Upper lobe of left lung (tissue), 6 donors: ENCODE data around the gene DTX3. TPM values are rescaled to one million over a fixed set of nuclear protein-coding genes. Genes with fewer than 3 reads are reported as not detected.

Experiments
- ATAC-seq, 2 donors: fragments of 200-7000 bp; cut with Tn5 transposase; one replicate each; pipeline ENCODE4 v1.9.1; 2022; ENCODE audit warnings: mild to moderate bottlenecking in 2 of 2, moderate library complexity in 2 of 2; ENCODE audit not compliant: low FRiP score in 2 of 2
- DNase-seq, 2 donors: peaks; one replicate each; pipeline ENCODE4 v3.0.0-alpha.2; 2019 to 2020
- H3K27ac ChIP-seq, 4 donors: fragments of 200-600 bp; sonication (generic); one replicate each; pipeline ENCODE4 v1.5.1; 2016 to 2019
- H3K27me3 ChIP-seq, 4 donors: fragments of 200-600 bp; sonication (generic); one replicate each; pipeline ENCODE4 v1.5.1; 2017 to 2019
- H3K36me3 ChIP-seq, 4 donors: fragments of 200-600 bp; sonication (generic); one replicate each; pipeline ENCODE4 v1.5.1; 2016 to 2019
- H3K4me1 ChIP-seq, 4 donors: fragments of 200-600 bp; sonication (generic); one replicate each; pipeline ENCODE4 v1.5.1; 2018 to 2019
- H3K4me3 ChIP-seq, 4 donors: fragments of 200-600 bp; sonication (generic); one replicate each; pipeline ENCODE4 v1.5.1; 2017 to 2019; ENCODE audit warnings: mild to moderate bottlenecking in 2 of 4, moderate library complexity in 1 of 4
- H3K9me3 ChIP-seq, 4 donors: fragments of 200-600 bp; sonication (generic); one replicate each; pipeline ENCODE4 v1.5.1; 2018 to 2019
- EP300 ChIP-seq, 4 donors: sonication (generic); formaldehyde crosslinking; IDR thresholded peaks; one replicate each; pipeline ENCODE4 v1.5.1; 2017; ENCODE audit warnings: antibody characterized with exemption in 4 of 4, control low read depth in 2 of 4
- POLR2A ChIP-seq, 4 donors: fragments of 450-650 bp; IDR thresholded peaks; one replicate each; pipeline ENCODE4 v1.5.1; 2016 to 2017; ENCODE audit warnings: antibody characterized with exemption in 4 of 4, mild to moderate bottlenecking in 2 of 4
- POLR2AphosphoS5 ChIP-seq, 2 donors: sonication (generic); formaldehyde crosslinking; IDR thresholded peaks; one replicate each; pipeline ENCODE4 v1.5.1; 2017; ENCODE audit warnings: antibody characterized with exemption in 2 of 2
- WGBS, 2 donors: methylation state at CpG; one replicate each; pipeline ENCODE4 v1.1.5; 2017 to 2018; 5-methylcytosine and 5-hydroxymethylcytosine counted together
- total RNA-seq, 6 donors: library from RNA; depleted of rRNA in 4 of 6; stranded (reverse); fragments of >200 nt in 4 of 6; gene quantifications; one replicate each; pipeline versions ENCODE4 v1.1.0 to v1.2.1, GENCODE V29; 2016 to 2021
- TF ChIP-seq, protein P1 (sequence below), 6 experiments: fragments of 450-650 bp in 4 of 6; fragments of 200-600 bp in 2 of 6; sonication (generic) in 2 of 6; IDR thresholded peaks; one replicate each; pipeline ENCODE4 v1.5.1; 2016 to 2019; ENCODE audit warnings: antibody characterized with exemption in 6 of 6
- donor health status: DM: no; HTN: no; CAD: no; lungs with moderate emphysema.
- donor health status: DM: no; HTN: yes; CAD: no; lungs with severe emphysema.

DTX3 gene
- total RNA-seq, 6 donors from 2014 or later = 12.8 to 44.0 (median 21.1) TPM

- 67 to 70% methylated on average over 3 to 5 of the region's 5 CpGs for WGBS, 2 donors
- H3K27ac ChIP-seq = no peak overlapping the region
- DNase-seq (no peak), ATAC-seq (no peak)
- no peaks in the 10 kb centered on the region for H3K36me3 ChIP-seq
- H3K4me1 ChIP-seq = peaks cover 17 to 45% (median 35%) of the 10 kb centered on the region in 4 donors
- peaks cover 0 to 80% (median 25%) of the 10 kb centered on the region in 4 donors for H3K27me3 ChIP-seq
- no peak overlapping the region for H3K4me3 ChIP-seq
- no peaks in the 10 kb centered on the region for H3K9me3 ChIP-seq
- TF ChIP-seq POLR2A (IDR thresholded peaks at IDR 0.05) (no peak), EP300 (IDR thresholded peaks at IDR 0.05) (no peak), POLR2AphosphoS5 (IDR thresholded peaks at IDR 0.05) (no peak)
- TF ChIP-seq, protein P1, sequence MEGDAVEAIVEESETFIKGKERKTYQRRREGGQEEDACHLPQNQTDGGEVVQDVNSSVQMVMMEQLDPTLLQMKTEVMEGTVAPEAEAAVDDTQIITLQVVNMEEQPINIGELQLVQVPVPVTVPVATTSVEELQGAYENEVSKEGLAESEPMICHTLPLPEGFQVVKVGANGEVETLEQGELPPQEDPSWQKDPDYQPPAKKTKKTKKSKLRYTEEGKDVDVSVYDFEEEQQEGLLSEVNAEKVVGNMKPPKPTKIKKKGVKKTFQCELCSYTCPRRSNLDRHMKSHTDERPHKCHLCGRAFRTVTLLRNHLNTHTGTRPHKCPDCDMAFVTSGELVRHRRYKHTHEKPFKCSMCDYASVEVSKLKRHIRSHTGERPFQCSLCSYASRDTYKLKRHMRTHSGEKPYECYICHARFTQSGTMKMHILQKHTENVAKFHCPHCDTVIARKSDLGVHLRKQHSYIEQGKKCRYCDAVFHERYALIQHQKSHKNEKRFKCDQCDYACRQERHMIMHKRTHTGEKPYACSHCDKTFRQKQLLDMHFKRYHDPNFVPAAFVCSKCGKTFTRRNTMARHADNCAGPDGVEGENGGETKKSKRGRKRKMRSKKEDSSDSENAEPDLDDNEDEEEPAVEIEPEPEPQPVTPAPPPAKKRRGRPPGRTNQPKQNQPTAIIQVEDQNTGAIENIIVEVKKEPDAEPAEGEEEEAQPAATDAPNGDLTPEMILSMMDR (IDR thresholded peaks at IDR 0.05) = no peak
Measured at GRCh38 chr12:57623811-57624390, 19.3 kb downstream of the DTX3 start.

GRCh38 chr12:57624441-57625220 lies 20.0 kb downstream of the DTX3 start:
- no peak for ATAC-seq
- H3K27me3 ChIP-seq = peaks cover 0 to 74% (median 24%) of the 10 kb centered on the region in 4 donors
- TF ChIP-seq POLR2AphosphoS5 (IDR thresholded peaks at IDR 0.05) (no peak), POLR2A (IDR thresholded peaks at IDR 0.05) (no peak), EP300 (IDR thresholded peaks at IDR 0.05) (no peak)
- no peak for DNase-seq
- no peaks in the 10 kb centered on the region for H3K36me3 ChIP-seq
- no peak overlapping the region for H3K4me3 ChIP-seq
- no peak overlapping the region for H3K27ac ChIP-seq
- WGBS, 2 donors = 83 to 88% methylated on average over 8 of the region's 8 CpGs
- peaks cover 15 to 38% (median 30%) of the 10 kb centered on the region in 4 donors for H3K4me1 ChIP-seq
- no peaks in the 10 kb centered on the region for H3K9me3 ChIP-seq

GRCh38 chr12:57625261-57626032 lies 20.8 kb downstream of the DTX3 start:
- TF ChIP-seq, protein P1 (IDR thresholded peaks at IDR 0.05) = no peak
- no peak for TF ChIP-seq EP300 (IDR thresholded peaks at IDR 0.05)
- TF ChIP-seq POLR2AphosphoS5 (IDR thresholded peaks at IDR 0.05) = no peak
- TF ChIP-seq POLR2A (IDR thresholded peaks at IDR 0.05) = no peak
- H3K27ac ChIP-seq = no peak overlapping the region
- peak in 1 of 2 donors; percentile 33 for DNase-seq

GRCh38 chr12:57626111-57626920 lies 21.7 kb downstream of the DTX3 start:
- TF ChIP-seq EP300 (IDR thresholded peaks at IDR 0.05) (no peak), POLR2A (IDR thresholded peaks at IDR 0.05) (no peak), POLR2AphosphoS5 (IDR thresholded peaks at IDR 0.05) (peak in 1 of 2 donors; percentile 6)
- H3K27ac ChIP-seq = no peak overlapping the region
- H3K9me3 ChIP-seq = no peaks in the 10 kb centered on the region
- H3K36me3 ChIP-seq = no peaks in the 10 kb centered on the region
- 43 to 56% methylated on average over 13 of the region's 13 CpGs for WGBS, 2 donors
- ATAC-seq (no peak), DNase-seq (no peak)
- H3K27me3 ChIP-seq = peaks cover 0 to 64% (median 17%) of the 10 kb centered on the region in 4 donors
- H3K4me1 ChIP-seq = peaks cover 11 to 24% (median 18%) of the 10 kb centered on the region in 4 donors
- no peak overlapping the region for H3K4me3 ChIP-seq

More at GRCh38 chr12:57625261-57626032, 20.8 kb downstream of the DTX3 start:
- H3K9me3 ChIP-seq = no peaks in the 10 kb centered on the region
- H3K4me1 ChIP-seq = peaks cover 14 to 32% (median 26%) of the 10 kb centered on the region in 4 donors
- no peaks in the 10 kb centered on the region for H3K36me3 ChIP-seq
- no peak for ATAC-seq
- peaks cover 0 to 66% (median 20%) of the 10 kb centered on the region in 4 donors for H3K27me3 ChIP-seq
- no peak overlapping the region for H3K4me3 ChIP-seq
- WGBS, 2 donors = 77 to 79% methylated on average over 8 to 12 of the region's 12 CpGs

DNA sequence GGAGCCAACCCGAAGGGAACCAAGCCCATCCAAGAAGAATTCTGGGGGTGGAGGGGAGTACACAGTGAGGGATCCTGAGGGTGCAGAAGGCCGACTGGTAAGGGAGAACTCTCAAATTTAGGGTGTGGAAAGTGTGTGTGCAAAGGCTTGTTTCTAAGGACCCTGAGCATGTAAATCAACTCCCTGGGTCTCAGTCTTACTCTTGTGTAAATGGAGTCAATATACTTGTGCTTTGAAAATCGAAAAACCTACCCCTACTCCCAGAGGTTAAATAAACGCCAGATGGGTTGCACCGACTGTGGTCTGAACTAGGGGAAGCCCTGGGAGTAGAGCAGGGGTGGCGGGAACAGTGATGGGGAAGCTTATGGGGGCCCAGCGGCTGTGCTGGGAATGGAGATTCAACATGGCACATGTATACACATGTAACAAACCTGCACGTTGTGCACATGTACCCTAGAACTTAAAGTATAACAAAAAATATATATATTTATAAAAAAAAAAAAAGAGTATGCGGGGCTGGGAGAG lies 22.4 kb downstream of the DTX3 start:
- Histone ChIP-seq H3K9me3 (no peaks in the 10 kb centered on the region), H3K36me3 (no peaks in the 10 kb centered on the region), H3K4me3 (no peak overlapping the region), H3K27ac (no peak overlapping the region), H3K4me1 (peaks cover 7 to 21% (median 15%) of the 10 kb centered on the region in 4 donors), H3K27me3 (peaks cover 0 to 66% (median 18%) of the 10 kb centered on the region in 4 donors)
- 32 to 43% methylated on average over 9 of the region's 9 CpGs for WGBS, 2 donors
- no peak for ATAC-seq
- no peak for DNase-seq
- TF ChIP-seq, protein P1 (IDR thresholded peaks at IDR 0.05) = no peak
- TF ChIP-seq EP300 (IDR thresholded peaks at IDR 0.05) (no peak), POLR2AphosphoS5 (IDR thresholded peaks at IDR 0.05) (no peak), POLR2A (IDR thresholded peaks at IDR 0.05) (no peak)
